Caco-2 (cell line): ENCODE data around the gene SELENOV. TPM values are rescaled to one million over a fixed set of nuclear protein-coding genes. Genes with fewer than 3 reads are reported as not detected.
A peak's percentile ranks its signal among the peaks of the same experiment; 100 is the strongest.

Source experiments
- BruUV-seq: library from RNA; stranded (reverse); fragments of 400-500 nt; replicated peaks from 2 replicates; lab custom pipeline; 2021; lab: Mats Ljungman, UMichigan
- CTCF ChIA-PET: fragments of 300-600 bp; sonication (Branson Sonifier 250); formaldehyde crosslinking; loops from one replicate; lab custom pipeline; 2022; ENCODE audit warnings: antibody characterized with exemption; lab: Charles Lee
- POLR2A ChIA-PET: fragments of 300-600 bp; sonication (Branson Sonifier 250); formaldehyde crosslinking; loops from one replicate; lab custom pipeline; 2022; ENCODE audit warnings: antibody characterized with exemption; lab: Charles Lee
- DNase-seq, 2 experiments: peaks; one replicate each; pipeline versions ENCODE4 v3.0.0 to v3.0.0-alpha.2; 2020 to 2022
- H3K27me3 ChIP-seq: replicated peaks from 2 replicates; pipeline ENCODE4 v1.6.0; 2011; ENCODE audit warnings: low read length; ENCODE audit not compliant: control insufficient read depth, insufficient read depth
- H3K36me3 ChIP-seq: 2 replicates; pipeline ENCODE4 v1.5.1; 2011; ENCODE audit warnings: low read length; ENCODE audit not compliant: control insufficient read depth, insufficient read depth
- H3K4me1 ChIP-seq: fragments of 250-450 bp; sonication (Bioruptor Pico); 2 replicates; pipeline ENCODE4 v1.5.1; 2020; ENCODE audit warnings: mild to moderate bottlenecking
- H3K4me3 ChIP-seq: 2 replicates; pipeline ENCODE4 v1.5.1; 2011; ENCODE audit warnings: low read depth, mild to moderate bottlenecking, control low read depth, low read length
- H3K9me3 ChIP-seq: fragments of 250-450 bp; sonication (Bioruptor Pico); 2 replicates; pipeline ENCODE4 v1.5.1; 2020; ENCODE audit warnings: mild to moderate bottlenecking, moderate library complexity
- H3K27ac Mint-ChIP-seq: one replicate; pipeline ENCODE4 v1.8.0; 2022; ENCODE audit warnings: mixed read lengths; ENCODE audit not compliant: unreplicated experiment
- H3K27me3 Mint-ChIP-seq: one replicate; pipeline ENCODE4 v1.8.0; 2022; ENCODE audit warnings: mixed read lengths; ENCODE audit not compliant: insufficient read depth, unreplicated experiment
- H3K36me3 Mint-ChIP-seq: one replicate; pipeline ENCODE4 v1.8.0; 2022; ENCODE audit warnings: mild to moderate bottlenecking, mixed read lengths; ENCODE audit not compliant: insufficient read depth, unreplicated experiment
- H3K4me1 Mint-ChIP-seq: one replicate; pipeline ENCODE4 v1.8.0; 2022; ENCODE audit warnings: low read depth, mixed read lengths; ENCODE audit not compliant: unreplicated experiment
- H3K4me3 Mint-ChIP-seq: one replicate; pipeline ENCODE4 v1.8.0; 2022; ENCODE audit warnings: mild to moderate bottlenecking, moderate library complexity, mixed read lengths; ENCODE audit not compliant: unreplicated experiment
- H3K9me3 Mint-ChIP-seq: one replicate; pipeline ENCODE4 v1.8.0; 2022; ENCODE audit warnings: mixed read lengths; ENCODE audit not compliant: unreplicated experiment
- intact Hi-C: fragments of 100-400 bp; cut with micrococcal nuclease; formaldehyde crosslinking; loops from one replicate; pipeline ENCODE4 v1.10.0; 2022; ENCODE audit not compliant: unreplicated experiment
- total RNA-seq: library from RNA; stranded (reverse); gene quantifications from 2 replicates; pipeline ENCODE4 v1.2.3, GENCODE V29; 2022
- TF ChIP-seq, protein P1 (sequence below), 2 experiments: fragments of 200-600 bp in 1 of 2; IDR thresholded peaks; 1 replicate in 1 of 2; 2 replicates in 1 of 2; pipeline versions ENCODE4 v1.5.1 to v1.8.0; 2011 to 2022; ENCODE audit warnings: antibody characterized with exemption in 1 of 2, control low read depth in 1 of 2, inconsistent platforms in 1 of 2, low read depth in 1 of 2, low read length in 1 of 2, mild to moderate bottlenecking in 1 of 2, moderate library complexity in 1 of 2; ENCODE audit not compliant: insufficient read depth in 1 of 2, severe bottlenecking in 1 of 2, unreplicated experiment in 1 of 2

Gene SELENOV
- total RNA-seq, 1 experiment from 2014 or later, result 1.6 TPM

DNA sequence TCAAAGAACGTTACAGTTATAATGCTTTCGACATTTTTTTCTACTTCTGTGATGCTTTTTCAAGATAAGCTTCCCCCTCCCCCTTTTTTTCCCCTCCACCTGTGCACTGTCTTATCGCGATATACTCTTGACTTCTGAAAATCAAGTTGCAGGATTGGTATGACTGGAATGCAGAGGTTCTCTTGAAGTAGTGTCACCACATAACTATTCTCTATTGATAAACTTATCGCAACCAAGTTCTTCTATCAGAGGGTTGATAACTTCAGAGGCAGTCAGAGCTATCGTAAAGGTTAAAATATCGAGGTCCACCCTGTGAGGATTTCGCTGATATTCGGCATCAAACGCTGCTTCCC, 24.2 kb downstream of the SELENOV start:
- DNase-seq, result peak in 1 of 2 experiments; percentile 28
- Mint-ChIP-seq H3K9me3 (no peaks in the 10 kb centered on the region), H3K27me3 (peaks cover 4% of the 10 kb centered on the region), H3K4me1 (peaks cover 15% of the 10 kb centered on the region), H3K27ac (peak overlapping the region; percentile 34), H3K4me3 (peak overlapping the region; percentile 90), H3K36me3 (peaks cover 18% of the 10 kb centered on the region)
- Histone ChIP-seq H3K4me3 (peak overlapping the region; percentile 82), H3K36me3 (no peaks in the 10 kb centered on the region), H3K4me1 (peaks cover 8% of the 10 kb centered on the region; the same call in 1 of the 2 replicates), H3K27me3 (no peaks in the 10 kb centered on the region), H3K9me3 (no peaks in the 10 kb centered on the region)
- intact Hi-C loops, result no loop called here
- ChIA-PET CTCF (interaction anchor here (1.0 to 2.3 kb wide), 3 partner anchors 41 to 103 kb away, joined by 3 to 10 read pairs (median 8); partner anchors contain the start of gene RPS16), POLR2A (interaction anchor here (0.6 to 1.9 kb wide), 2 partner anchors 103 to 887 kb away, joined by 4 to 11 read pairs; partner anchors contain the start of gene RPS16)
- TF ChIP-seq, protein P1, sequence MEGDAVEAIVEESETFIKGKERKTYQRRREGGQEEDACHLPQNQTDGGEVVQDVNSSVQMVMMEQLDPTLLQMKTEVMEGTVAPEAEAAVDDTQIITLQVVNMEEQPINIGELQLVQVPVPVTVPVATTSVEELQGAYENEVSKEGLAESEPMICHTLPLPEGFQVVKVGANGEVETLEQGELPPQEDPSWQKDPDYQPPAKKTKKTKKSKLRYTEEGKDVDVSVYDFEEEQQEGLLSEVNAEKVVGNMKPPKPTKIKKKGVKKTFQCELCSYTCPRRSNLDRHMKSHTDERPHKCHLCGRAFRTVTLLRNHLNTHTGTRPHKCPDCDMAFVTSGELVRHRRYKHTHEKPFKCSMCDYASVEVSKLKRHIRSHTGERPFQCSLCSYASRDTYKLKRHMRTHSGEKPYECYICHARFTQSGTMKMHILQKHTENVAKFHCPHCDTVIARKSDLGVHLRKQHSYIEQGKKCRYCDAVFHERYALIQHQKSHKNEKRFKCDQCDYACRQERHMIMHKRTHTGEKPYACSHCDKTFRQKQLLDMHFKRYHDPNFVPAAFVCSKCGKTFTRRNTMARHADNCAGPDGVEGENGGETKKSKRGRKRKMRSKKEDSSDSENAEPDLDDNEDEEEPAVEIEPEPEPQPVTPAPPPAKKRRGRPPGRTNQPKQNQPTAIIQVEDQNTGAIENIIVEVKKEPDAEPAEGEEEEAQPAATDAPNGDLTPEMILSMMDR (IDR thresholded peaks at IDR 0.05; ENCODE audit: insufficient read depth in 1 of 2, low read depth in 1 of 2, low read length in 1 of 2, severe bottlenecking in 1 of 2, unreplicated experiment in 1 of 2), result no peak
- no TSS peak for BruUV-seq

- ChIA-PET POLR2A (interaction anchor here (0.5 to 1.9 kb wide), 3 partner anchors 56 to 887 kb away, joined by 3 to 11 read pairs (median 4); partner anchors contain the start of gene RPS16), CTCF (interaction anchor here (0.7 to 2.3 kb wide), 6 partner anchors 37 to 431 kb away, joined by 3 to 10 read pairs (median 6); partner anchors contain the start of genes PSMC4 and RPS16)
- Mint-ChIP-seq H3K36me3 (peaks cover 18% of the 10 kb centered on the region), H3K27me3 (peaks cover 4% of the 10 kb centered on the region), H3K27ac (peak within 1 kb of the TSS; percentile 93), H3K9me3 (no peaks in the 10 kb centered on the region), H3K4me1 (peaks cover 15% of the 10 kb centered on the region), H3K4me3 (peak within 1 kb of the TSS; percentile 90)
- Histone ChIP-seq H3K27me3 (no peaks in the 10 kb centered on the region), H3K4me3 (peak within 1 kb of the TSS; percentile 82), H3K36me3 (no peaks in the 10 kb centered on the region), H3K4me1 (peaks cover 8% of the 10 kb centered on the region; the same call in 1 of the 2 replicates), H3K9me3 (no peaks in the 10 kb centered on the region)
- TSS peak; percentile 86 for BruUV-seq
- intact Hi-C loops, result loop anchor here (2.0 kb wide), 2 partner anchors 41 to 99 kb away; partner anchors contain the start of gene DLL3
- peak; percentile 95 to 97 for DNase-seq
- TF ChIP-seq, protein P1 (IDR thresholded peaks at IDR 0.05; ENCODE audit: insufficient read depth in 1 of 2, low read depth in 1 of 2, low read length in 1 of 2, severe bottlenecking in 1 of 2, unreplicated experiment in 1 of 2), result peak; percentile 89
Observed at GRCh38 chr19:39539518-39540332, 24.8 kb downstream of the SELENOV start, which contains the start of gene EID2. EID2 (minus strand) TSS chr19:39540161; CDS start chr19:39540079, 82 bp downstream.

DNA sequence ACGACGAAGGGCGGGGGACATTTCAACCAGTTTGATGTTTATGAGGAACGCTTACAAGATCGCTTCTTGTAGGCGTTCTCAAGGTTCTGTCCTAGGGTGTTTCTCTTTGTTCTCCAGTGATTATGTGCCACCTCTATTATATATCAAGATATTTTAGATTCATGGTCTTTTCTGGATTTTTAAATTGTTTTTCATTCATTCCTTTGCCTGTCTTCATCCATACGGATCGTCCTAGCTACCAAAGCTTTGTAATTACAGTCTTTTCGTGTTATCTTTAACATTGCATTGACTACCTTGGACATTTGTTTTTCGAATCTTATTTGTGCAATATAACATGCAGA, 25.4 kb downstream of the SELENOV start:
- ChIA-PET CTCF (interaction anchor here (1.1 to 2.3 kb wide), 4 partner anchors 37 to 102 kb away, joined by 4 to 10 read pairs (median 8); no protein-coding TSS in a partner anchor), POLR2A (interaction anchor here (0.5 to 1.9 kb wide), 2 partner anchors 57 to 104 kb away, joined by 3 to 11 read pairs; partner anchors contain the start of gene RPS16)
- BruUV-seq, result no TSS peak
- H3K4me3 Mint-ChIP-seq, result peak overlapping the region; percentile 90
- Histone ChIP-seq H3K9me3 (no peaks in the 10 kb centered on the region), H3K4me3 (no peak overlapping the region), H3K27me3 (no peaks in the 10 kb centered on the region), H3K36me3 (no peaks in the 10 kb centered on the region), H3K4me1 (peaks cover 8% of the 10 kb centered on the region; the same call in 1 of the 2 replicates)
- H3K27me3 Mint-ChIP-seq, result peaks cover 4% of the 10 kb centered on the region
- H3K4me1 Mint-ChIP-seq, result peaks cover 15% of the 10 kb centered on the region
- intact Hi-C loops, result loop anchor here (2.0 kb wide), 2 partner anchors 42 to 100 kb away; partner anchors contain the start of gene DLL3
- TF ChIP-seq, protein P1 (IDR thresholded peaks at IDR 0.05; ENCODE audit: insufficient read depth in 1 of 2, low read depth in 1 of 2, low read length in 1 of 2, severe bottlenecking in 1 of 2, unreplicated experiment in 1 of 2), result no peak
- no peak for DNase-seq
- no peaks in the 10 kb centered on the region for H3K9me3 Mint-ChIP-seq
- peaks cover 18% of the 10 kb centered on the region for H3K36me3 Mint-ChIP-seq
- H3K27ac Mint-ChIP-seq, result peak overlapping the region; percentile 93
